Calu3 (cell line): ENCODE results near the gene DNAH7. TPM values are rescaled to one million over a fixed set of nuclear protein-coding genes. Genes with fewer than 3 reads are reported as not detected.

ENCODE experiments used
- BruUV-seq: library from RNA; stranded (reverse); fragments of 400-500 nt; replicated peaks from 2 replicates; lab custom pipeline; 2021; lab: Mats Ljungman, UMichigan
- CTCF ChIA-PET: fragments of 300-600 bp; sonication (Branson Sonifier 250); formaldehyde crosslinking; loops from one replicate; lab custom pipeline; 2022; ENCODE audit warnings: antibody characterized with exemption; lab: Charles Lee
- DNase-seq: peaks from one replicate; pipeline ENCODE4 v3.0.0; 2022
- H3K27ac Mint-ChIP-seq: one replicate; pipeline ENCODE4 v1.8.0; 2022; ENCODE audit warnings: mixed read lengths; ENCODE audit not compliant: unreplicated experiment
- H3K27me3 Mint-ChIP-seq: one replicate; pipeline ENCODE4 v1.8.0; 2022; ENCODE audit warnings: mixed read lengths; ENCODE audit not compliant: unreplicated experiment
- H3K36me3 Mint-ChIP-seq: one replicate; pipeline ENCODE4 v1.8.0; 2022; ENCODE audit warnings: mild to moderate bottlenecking, moderate library complexity, mixed read lengths; ENCODE audit not compliant: insufficient read depth, unreplicated experiment
- H3K4me1 Mint-ChIP-seq: one replicate; pipeline ENCODE4 v1.8.0; 2022; ENCODE audit warnings: mild to moderate bottlenecking, low read depth, mixed read lengths; ENCODE audit not compliant: unreplicated experiment
- H3K4me3 Mint-ChIP-seq: one replicate; pipeline ENCODE4 v1.8.0; 2022; ENCODE audit warnings: mild to moderate bottlenecking, low read depth, moderate library complexity, mixed read lengths; ENCODE audit not compliant: unreplicated experiment
- H3K9me3 Mint-ChIP-seq: one replicate; pipeline ENCODE4 v1.8.0; 2022; ENCODE audit warnings: low read depth, mixed read lengths; ENCODE audit not compliant: unreplicated experiment
- intact Hi-C: fragments of 100-400 bp; cut with micrococcal nuclease; formaldehyde crosslinking; loops from one replicate; pipeline ENCODE4 v1.10.0; 2022; ENCODE audit not compliant: unreplicated experiment
- total RNA-seq: library from RNA; stranded (reverse); gene quantifications from 2 replicates; pipeline ENCODE4 v1.2.3, GENCODE V29; 2022
- TF ChIP-seq, protein P1 (sequence below): fragments of 200-600 bp; IDR thresholded peaks from one replicate; pipeline ENCODE4 v1.8.0; 2022; ENCODE audit warnings: antibody characterized with exemption; ENCODE audit not compliant: unreplicated experiment

DNAH7 gene
- total RNA-seq, 1 experiment from 2014 or later: 2.5 TPM

DNA sequence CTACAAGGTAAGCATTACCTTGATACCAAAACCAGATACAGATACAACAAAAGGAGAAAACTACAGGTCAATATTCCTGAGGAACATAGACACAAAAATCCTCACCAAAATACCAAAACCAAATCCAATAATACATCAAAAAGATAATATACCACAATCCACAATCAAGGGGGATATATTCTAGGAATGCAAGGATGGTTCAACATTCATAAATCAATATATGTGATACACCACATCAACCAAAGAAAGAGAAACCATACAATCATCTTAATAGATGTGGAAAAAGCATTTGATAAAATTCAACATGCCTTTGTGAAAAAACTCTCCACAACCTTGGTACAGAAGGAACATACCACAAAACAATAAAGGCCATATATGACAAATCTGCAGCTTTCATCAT lies 28.4 kb downstream of the DNAH7 start:
- Mint-ChIP-seq H3K4me3 (no peak overlapping the region), H3K4me1 (no peaks in the 10 kb centered on the region)
- DNase-seq: no peak

DNA sequence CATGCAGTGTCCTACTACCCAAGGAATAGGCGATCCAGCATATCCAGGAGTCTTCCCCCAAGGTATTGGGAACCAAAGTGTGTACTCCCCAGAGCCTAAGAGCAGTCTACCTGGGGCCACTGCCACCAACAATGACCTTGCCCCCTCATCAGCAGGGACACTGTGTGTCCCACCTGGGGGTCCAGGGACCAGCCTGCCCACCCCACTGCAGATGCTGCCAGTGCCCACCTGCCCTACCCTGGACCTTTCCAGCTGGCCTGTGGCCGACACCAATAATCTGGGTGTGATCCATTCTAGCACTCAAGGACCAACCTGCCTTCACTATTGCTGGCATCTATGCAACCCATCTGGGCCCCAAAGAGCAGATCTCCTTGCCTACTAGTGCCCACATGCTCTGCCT lies 32.2 kb downstream of the DNAH7 start:
- CTCF ChIA-PET: interaction anchor here (0.6 kb wide), 1 partner anchor 591 kb away, joined by 3 read pairs; no protein-coding TSS in a partner anchor
- no TSS peak for BruUV-seq

More for the DNA sequence above, 28.4 kb downstream of the DNAH7 start:
- Mint-ChIP-seq H3K9me3 (peaks cover 13% of the 10 kb centered on the region), H3K27me3 (no peaks in the 10 kb centered on the region), H3K27ac (no peak overlapping the region), H3K36me3 (no peaks in the 10 kb centered on the region)
- TF ChIP-seq, protein P1, sequence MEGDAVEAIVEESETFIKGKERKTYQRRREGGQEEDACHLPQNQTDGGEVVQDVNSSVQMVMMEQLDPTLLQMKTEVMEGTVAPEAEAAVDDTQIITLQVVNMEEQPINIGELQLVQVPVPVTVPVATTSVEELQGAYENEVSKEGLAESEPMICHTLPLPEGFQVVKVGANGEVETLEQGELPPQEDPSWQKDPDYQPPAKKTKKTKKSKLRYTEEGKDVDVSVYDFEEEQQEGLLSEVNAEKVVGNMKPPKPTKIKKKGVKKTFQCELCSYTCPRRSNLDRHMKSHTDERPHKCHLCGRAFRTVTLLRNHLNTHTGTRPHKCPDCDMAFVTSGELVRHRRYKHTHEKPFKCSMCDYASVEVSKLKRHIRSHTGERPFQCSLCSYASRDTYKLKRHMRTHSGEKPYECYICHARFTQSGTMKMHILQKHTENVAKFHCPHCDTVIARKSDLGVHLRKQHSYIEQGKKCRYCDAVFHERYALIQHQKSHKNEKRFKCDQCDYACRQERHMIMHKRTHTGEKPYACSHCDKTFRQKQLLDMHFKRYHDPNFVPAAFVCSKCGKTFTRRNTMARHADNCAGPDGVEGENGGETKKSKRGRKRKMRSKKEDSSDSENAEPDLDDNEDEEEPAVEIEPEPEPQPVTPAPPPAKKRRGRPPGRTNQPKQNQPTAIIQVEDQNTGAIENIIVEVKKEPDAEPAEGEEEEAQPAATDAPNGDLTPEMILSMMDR: no peak
- BruUV-seq: no TSS peak
- CTCF ChIA-PET: no interaction called here
- intact Hi-C loops: no loop called here

DNA sequence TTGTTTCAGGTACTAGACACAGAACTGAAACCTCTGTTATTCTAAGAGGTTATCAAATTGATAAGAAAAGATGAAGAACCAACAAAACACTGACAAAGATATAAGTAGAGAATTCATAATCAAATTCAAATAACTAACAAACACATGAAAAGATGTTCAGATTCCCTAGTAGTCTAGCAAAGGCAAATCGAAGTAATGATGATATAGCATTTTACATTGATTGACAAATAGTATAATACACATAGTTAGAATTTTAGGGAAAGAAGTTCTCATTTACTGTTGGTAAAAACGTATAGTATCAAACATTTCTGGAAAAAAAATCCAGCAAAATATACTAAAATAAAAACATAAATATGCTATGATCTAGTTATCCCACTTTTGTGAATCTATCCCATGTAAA lies 50.6 kb downstream of the DNAH7 start:
- no peaks in the 10 kb centered on the region for H3K27me3 Mint-ChIP-seq

More for the DNA sequence above, 32.2 kb downstream of the DNAH7 start:
- H3K4me1 Mint-ChIP-seq: no peaks in the 10 kb centered on the region
- TF ChIP-seq, protein P1: no peak
- H3K36me3 Mint-ChIP-seq: no peaks in the 10 kb centered on the region
- DNase-seq: no peak
- H3K27ac Mint-ChIP-seq: no peak overlapping the region
- H3K4me3 Mint-ChIP-seq: no peak overlapping the region
- intact Hi-C loops: no loop called here
- H3K27me3 Mint-ChIP-seq: no peaks in the 10 kb centered on the region
- peaks cover 16% of the 10 kb centered on the region for H3K9me3 Mint-ChIP-seq

DNA sequence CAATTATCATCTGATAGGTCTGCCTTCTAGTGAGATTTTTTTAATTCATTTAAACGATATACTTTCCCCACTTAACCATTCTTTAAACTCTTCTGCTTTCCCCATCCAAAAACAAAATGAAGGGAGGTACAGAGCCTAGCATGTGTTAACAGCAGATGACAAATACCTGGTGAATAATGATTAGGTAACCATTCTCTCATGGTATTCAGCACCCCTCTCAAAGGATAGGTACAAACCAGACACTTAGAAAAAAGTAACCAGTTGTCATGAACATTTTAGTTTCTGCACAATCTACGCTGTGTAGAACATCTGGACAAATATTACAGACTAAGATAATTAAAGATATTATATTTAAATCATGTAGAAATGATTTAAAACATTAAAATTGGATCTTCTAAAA lies 56.3 kb downstream of the DNAH7 start:
- BruUV-seq: no TSS peak
- intact Hi-C loops: no loop called here
- H3K4me1 Mint-ChIP-seq: no peaks in the 10 kb centered on the region
- H3K27me3 Mint-ChIP-seq: no peaks in the 10 kb centered on the region
- CTCF ChIA-PET: no interaction called here
- H3K27ac Mint-ChIP-seq: no peak overlapping the region
- no peak for DNase-seq
- peaks cover 2% of the 10 kb centered on the region for H3K9me3 Mint-ChIP-seq
- H3K4me3 Mint-ChIP-seq: no peak overlapping the region
- no peaks in the 10 kb centered on the region for H3K36me3 Mint-ChIP-seq
- TF ChIP-seq, protein P1: no peak

More for the DNA sequence above, 50.6 kb downstream of the DNAH7 start:
- H3K4me3 Mint-ChIP-seq: no peak overlapping the region
- intact Hi-C loops: no loop called here
- H3K36me3 Mint-ChIP-seq: no peaks in the 10 kb centered on the region
- H3K9me3 Mint-ChIP-seq: no peaks in the 10 kb centered on the region
- TF ChIP-seq, protein P1: no peak
- H3K27ac Mint-ChIP-seq: no peak overlapping the region
- no peaks in the 10 kb centered on the region for H3K4me1 Mint-ChIP-seq
- CTCF ChIA-PET: no interaction called here
- no peak for DNase-seq
- BruUV-seq: no TSS peak
